ENCODE results near the gene COL1A1. TPM values are rescaled to one million over a fixed set of nuclear protein-coding genes. Genes with fewer than 3 reads are reported as not detected.
A peak's percentile ranks its signal among the peaks of the same experiment; 100 is the strongest.

The COL1A1 gene
- total RNA-seq, 1 experiment from 2014 or later, result 20.7 TPM

DNA sequence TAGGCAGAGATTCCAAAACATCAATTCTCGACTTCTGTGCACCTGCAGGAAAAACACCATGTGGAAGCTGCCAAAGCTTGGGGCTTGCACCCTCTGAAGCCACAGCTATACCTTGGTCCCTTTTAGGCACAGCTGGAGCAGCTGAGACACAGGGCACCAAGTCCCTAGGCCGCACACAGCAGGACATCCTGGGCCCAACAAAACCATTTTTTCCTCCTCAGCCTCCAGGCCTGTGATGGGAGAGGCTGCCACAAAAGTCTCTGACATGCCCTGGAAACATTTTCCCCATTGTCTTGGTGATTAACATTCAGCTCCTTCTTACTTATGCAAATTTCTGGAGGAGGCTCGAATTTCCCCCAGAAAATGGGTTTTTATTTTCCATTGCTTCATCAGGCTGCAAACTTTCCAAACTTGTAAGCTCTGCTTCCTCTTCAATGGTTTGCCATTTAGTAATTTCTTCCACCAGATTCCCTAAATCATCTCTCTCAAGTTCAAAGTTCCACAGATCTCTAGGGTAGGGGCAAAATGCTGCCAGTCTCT is 24.3 kb upstream of the COL1A1 start:
- Histone ChIP-seq H3K9me2 (ENCODE audit: insufficient read depth) (no peaks in the 10 kb centered on the region), H3K9me3 (ENCODE audit: insufficient read depth, low read depth) (peaks cover 8% of the 10 kb centered on the region; the same call in 1 of the 2 replicates), H4K20me1 (ENCODE audit: insufficient read depth) (no peaks in the 10 kb centered on the region), H3K4me1 (replicated peaks; ENCODE audit: insufficient read depth) (peaks cover 14% of the 10 kb centered on the region), H3K27ac (no peak overlapping the region), H3K4me2 (no peak overlapping the region), H3K4me3 (no peak overlapping the region), H3K27me3 (ENCODE audit: insufficient read depth, low read depth) (peaks cover 18% of the 10 kb centered on the region; the same call in 1 of the 2 replicates), H2AFZ (no peak overlapping the region), H3F3A (ENCODE audit: insufficient read depth, low read depth) (no peaks in the 10 kb centered on the region), H3K36me3 (ENCODE audit: low read depth) (no peaks in the 10 kb centered on the region), H3K79me2 (ENCODE audit: low read depth) (no peaks in the 10 kb centered on the region)
- intact Hi-C loops (cut with micrococcal nuclease; ENCODE audit: unreplicated experiment), result no loop called here
- TF ChIP-seq, protein P1, sequence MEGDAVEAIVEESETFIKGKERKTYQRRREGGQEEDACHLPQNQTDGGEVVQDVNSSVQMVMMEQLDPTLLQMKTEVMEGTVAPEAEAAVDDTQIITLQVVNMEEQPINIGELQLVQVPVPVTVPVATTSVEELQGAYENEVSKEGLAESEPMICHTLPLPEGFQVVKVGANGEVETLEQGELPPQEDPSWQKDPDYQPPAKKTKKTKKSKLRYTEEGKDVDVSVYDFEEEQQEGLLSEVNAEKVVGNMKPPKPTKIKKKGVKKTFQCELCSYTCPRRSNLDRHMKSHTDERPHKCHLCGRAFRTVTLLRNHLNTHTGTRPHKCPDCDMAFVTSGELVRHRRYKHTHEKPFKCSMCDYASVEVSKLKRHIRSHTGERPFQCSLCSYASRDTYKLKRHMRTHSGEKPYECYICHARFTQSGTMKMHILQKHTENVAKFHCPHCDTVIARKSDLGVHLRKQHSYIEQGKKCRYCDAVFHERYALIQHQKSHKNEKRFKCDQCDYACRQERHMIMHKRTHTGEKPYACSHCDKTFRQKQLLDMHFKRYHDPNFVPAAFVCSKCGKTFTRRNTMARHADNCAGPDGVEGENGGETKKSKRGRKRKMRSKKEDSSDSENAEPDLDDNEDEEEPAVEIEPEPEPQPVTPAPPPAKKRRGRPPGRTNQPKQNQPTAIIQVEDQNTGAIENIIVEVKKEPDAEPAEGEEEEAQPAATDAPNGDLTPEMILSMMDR (conservative IDR thresholded peaks at IDR 0.05), result no peak
- TF ChIP-seq EZH2 (IDR thresholded peaks at IDR 0.05; ENCODE audit: low read depth), result no peak
- no TSS peak for BruUV-seq (replicated peaks)
- peak in 1 of 2 experiments; percentile 8 for DNase-seq
- POLR2A ChIA-PET (ENCODE audit: unreplicated experiment), result no interaction called here
- CTCF ChIA-PET, result interaction anchor here (0.5 kb wide), 1 partner anchor 49 kb away, joined by 8 read pairs; no protein-coding TSS in a partner anchor

DNA sequence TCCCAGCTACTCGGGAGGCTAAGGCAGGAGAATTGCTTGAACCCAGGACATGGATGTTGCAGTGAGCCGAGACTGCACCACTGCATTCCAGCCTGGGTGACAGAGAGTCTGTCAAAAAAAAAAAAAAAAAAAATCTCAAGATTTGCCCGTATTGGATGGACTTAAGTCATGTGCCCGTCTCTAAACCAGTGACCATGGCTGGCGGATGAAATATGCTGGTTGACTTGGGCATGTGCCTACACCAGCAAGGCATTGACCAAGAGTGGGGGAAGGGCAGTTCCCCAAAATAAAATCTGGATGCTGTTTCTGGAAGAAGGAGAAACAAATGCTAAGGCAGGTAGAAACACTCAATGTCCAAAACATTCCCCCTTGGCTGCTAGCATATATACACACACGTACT is 21.5 kb upstream of the COL1A1 start:
- peaks cover 8% of the 10 kb centered on the region; the same call in 1 of the 2 replicates for H3K9me3 ChIP-seq (ENCODE audit: insufficient read depth, low read depth)
- CTCF ChIA-PET, result no interaction called here
- DNase-seq, result peak in 1 of 2 experiments; percentile 9
- no peak overlapping the region for H2AFZ ChIP-seq
- peaks cover 39% of the 10 kb centered on the region for H3K4me1 ChIP-seq (replicated peaks; ENCODE audit: insufficient read depth)
- BruUV-seq (replicated peaks), result no TSS peak
- POLR2A ChIA-PET (ENCODE audit: unreplicated experiment), result no interaction called here
- intact Hi-C loops (cut with micrococcal nuclease; ENCODE audit: unreplicated experiment), result no loop called here
- H3K4me3 ChIP-seq, result no peak overlapping the region
- no peaks in the 10 kb centered on the region for H3K36me3 ChIP-seq (ENCODE audit: low read depth)
- H3K9me2 ChIP-seq (ENCODE audit: insufficient read depth), result no peaks in the 10 kb centered on the region
- H4K20me1 ChIP-seq (ENCODE audit: insufficient read depth), result no peaks in the 10 kb centered on the region
- no peaks in the 10 kb centered on the region for H3K79me2 ChIP-seq (ENCODE audit: low read depth)
- H3K27ac ChIP-seq, result no peak overlapping the region
- peaks cover 25% of the 10 kb centered on the region for H3F3A ChIP-seq (ENCODE audit: insufficient read depth, low read depth)
- H3K27me3 ChIP-seq (ENCODE audit: insufficient read depth, low read depth), result 0 out of 2 replicates have a peak, but pooled peaks cover 9% of the 10 kb centered on the region
- H3K4me2 ChIP-seq, result no peak overlapping the region
- TF ChIP-seq EZH2 (IDR thresholded peaks at IDR 0.05; ENCODE audit: low read depth), result no peak
- TF ChIP-seq, protein P1 (conservative IDR thresholded peaks at IDR 0.05), result no peak

DNA sequence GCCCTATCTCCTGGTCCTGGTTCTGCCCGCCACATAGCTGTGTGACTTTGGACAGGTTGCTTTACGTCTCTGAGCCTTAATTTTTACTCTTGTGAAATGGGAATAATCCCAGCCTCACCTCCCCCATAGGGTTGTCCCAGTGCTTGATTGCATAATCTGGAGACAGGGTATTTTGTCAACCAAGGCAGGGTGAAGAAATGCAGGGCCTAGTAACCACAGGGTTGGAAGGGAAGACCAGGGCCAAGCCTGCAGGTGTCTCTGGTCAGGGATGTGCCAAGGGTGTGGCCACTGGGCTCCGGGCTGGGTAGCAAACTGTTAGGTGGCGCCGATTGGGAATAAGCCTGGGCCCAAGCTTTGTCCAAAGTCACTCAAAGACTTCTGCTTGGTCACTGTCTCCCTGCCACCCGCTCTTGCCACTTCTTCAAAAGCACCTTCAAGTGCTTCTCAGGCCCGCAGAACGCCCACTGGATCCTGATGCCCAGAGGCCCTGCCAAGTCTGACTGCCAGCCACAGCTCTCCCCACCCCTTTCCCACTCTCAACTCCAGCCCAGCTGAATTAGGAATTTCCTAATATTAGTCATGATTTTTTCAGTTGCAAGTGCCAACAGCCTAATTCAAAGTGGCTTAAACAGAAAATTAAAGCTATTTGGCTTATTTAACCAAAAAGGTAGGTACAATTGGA is 20.6 kb upstream of the COL1A1 start:
- POLR2A ChIA-PET (ENCODE audit: unreplicated experiment), result no interaction called here
- peaks cover 7% of the 10 kb centered on the region; the same call in 1 of the 2 replicates for H3K9me3 ChIP-seq (ENCODE audit: insufficient read depth, low read depth)
- H3F3A ChIP-seq (ENCODE audit: insufficient read depth, low read depth), result peaks cover 29% of the 10 kb centered on the region
- DNase-seq, result peak in 1 of 2 experiments; percentile 33
- TF ChIP-seq EZH2 (IDR thresholded peaks at IDR 0.05; ENCODE audit: low read depth), result no peak
- TF ChIP-seq, protein P1 (conservative IDR thresholded peaks at IDR 0.05), result no peak
- BruUV-seq (replicated peaks), result no TSS peak
- H3K4me1 ChIP-seq (replicated peaks; ENCODE audit: insufficient read depth), result peaks cover 39% of the 10 kb centered on the region
- no peaks in the 10 kb centered on the region for H4K20me1 ChIP-seq (ENCODE audit: insufficient read depth)
- H3K9me2 ChIP-seq (ENCODE audit: insufficient read depth), result no peaks in the 10 kb centered on the region
- H3K27ac ChIP-seq, result no peak overlapping the region
- 0 out of 2 replicates have a peak overlapping the region, but pooled peaks have one; percentile 5 for H3K4me2 ChIP-seq
- no peak overlapping the region for H3K4me3 ChIP-seq
- H3K79me2 ChIP-seq (ENCODE audit: low read depth), result no peaks in the 10 kb centered on the region
- CTCF ChIA-PET, result no interaction called here
- no peaks in the 10 kb centered on the region for H3K36me3 ChIP-seq (ENCODE audit: low read depth)
- no peak overlapping the region for H2AFZ ChIP-seq
- intact Hi-C loops (cut with micrococcal nuclease; ENCODE audit: unreplicated experiment), result no loop called here
- 0 out of 2 replicates have a peak, but pooled peaks cover 5% of the 10 kb centered on the region for H3K27me3 ChIP-seq (ENCODE audit: insufficient read depth, low read depth)
